Muscle of leg (tissue), 11 donors: Measurements from ENCODE around the gene RICTOR. TPM values are rescaled to one million over a fixed set of nuclear protein-coding genes. Genes with fewer than 3 reads are reported as not detected.
"Not testable (repeated sequence)": the region's sequence is repeated elsewhere in the genome, so short reads cannot be mapped to it uniquely, and the experiment has no call there.

Experiments
- DNase-seq: peaks from one replicate; pipeline ENCODE4 v3.0.0; 2013
- H3K27ac ChIP-seq: one replicate; pipeline ENCODE4 v1.5.1; 2013; ENCODE audit warnings: mild to moderate bottlenecking, low read length, control low read depth
- H3K27me3 ChIP-seq: one replicate; pipeline ENCODE4 v1.6.1; 2013; ENCODE audit warnings: low read length; ENCODE audit not compliant: control insufficient read depth, insufficient read depth
- H3K36me3 ChIP-seq: one replicate; pipeline ENCODE4 v1.6.1; 2013; ENCODE audit warnings: low read length; ENCODE audit not compliant: control insufficient read depth, insufficient read depth
- H3K4me1 ChIP-seq: one replicate; pipeline ENCODE4 v1.6.1; 2013; ENCODE audit warnings: low read length; ENCODE audit not compliant: control insufficient read depth, insufficient read depth
- H3K4me3 ChIP-seq: one replicate; pipeline ENCODE4 v1.5.1; 2013; ENCODE audit warnings: low read length, control low read depth
- H3K9me3 ChIP-seq: replicated peaks from 2 replicates; pipeline ENCODE4 v1.6.1; 2013; ENCODE audit warnings: low read depth, low read length; ENCODE audit not compliant: control insufficient read depth
- WGBS: methylation state at CpG from one replicate; pipeline ENCODE4 v1.1.5; 2013; ENCODE audit warnings: missing lambda C conversion rate; ENCODE audit not compliant: insufficient coverage; 5-methylcytosine and 5-hydroxymethylcytosine counted together
- polyA plus RNA-seq, 8 donors: library from polyadenylated mRNA; unstranded; fragments of 120-200 nt; gene quantifications; one replicate each; pipeline versions ENCODE4 v1.2.1 to v1.2.3, GENCODE V29; 2013; ENCODE audit warnings: inconsistent platforms in 1 of 8, low replicate concordance in 1 of 8; ENCODE audit not compliant: insufficient read length in 8 of 8, insufficient read depth in 1 of 8
- total RNA-seq: library from RNA; stranded (reverse); fragments of 120-200 nt; gene quantifications from one replicate; pipeline ENCODE4 v1.2.4, GENCODE V29; 2013

The RICTOR gene
- total and polyA plus RNA-seq, 9 donors: 9.0 to 22.6 (median 12.3) TPM

- Histone ChIP-seq H3K9me3 (peaks cover 11% of the 10 kb centered on the region), H3K4me3 (no peak overlapping the region), H3K27me3 (no peaks in the 10 kb centered on the region), H3K27ac (peak overlapping the region; percentile 57), H3K4me1 (peaks cover 2% of the 10 kb centered on the region), H3K36me3 (peaks cover 17% of the 10 kb centered on the region)
- peak; percentile 83 for DNase-seq
- WGBS: no CpG with 5 or more reads among the region's 2 CpGs
These were observed 59.6 kb downstream of the RICTOR start for GRCh38 chr5:39014561-39014960.

GRCh38 chr5:39013938-39014337 lies 60.3 kb downstream of the RICTOR start:
- no peaks in the 10 kb centered on the region for H3K27me3 ChIP-seq
- peaks cover 17% of the 10 kb centered on the region for H3K36me3 ChIP-seq
- peaks cover 11% of the 10 kb centered on the region for H3K9me3 ChIP-seq
- no peak for DNase-seq
- peaks cover 2% of the 10 kb centered on the region for H3K4me1 ChIP-seq
- no CpG with 5 or more reads among the region's 2 CpGs for WGBS
- no peak overlapping the region for H3K4me3 ChIP-seq
- peak overlapping the region; percentile 29 for H3K27ac ChIP-seq

- not testable (repeated sequence) for H3K27me3 ChIP-seq, H3K27ac ChIP-seq, H3K4me3 ChIP-seq, DNase-seq, H3K4me1 ChIP-seq
- WGBS: 100% methylated on average over 1 of the region's 2 CpGs
- Histone ChIP-seq H3K36me3 (peaks cover 15% of the 10 kb centered on the region), H3K9me3 (peaks cover 11% of the 10 kb centered on the region)
These were observed 63.2 kb downstream of the RICTOR start for GRCh38 chr5:39010958-39011357.

GRCh38 chr5:39009981-39010380 lies 64.2 kb downstream of the RICTOR start:
- Histone ChIP-seq H3K36me3 (peaks cover 17% of the 10 kb centered on the region), H3K27ac (no peak overlapping the region), H3K4me3 (no peak overlapping the region), H3K4me1 (no peaks in the 10 kb centered on the region), H3K27me3 (no peaks in the 10 kb centered on the region), H3K9me3 (peaks cover 11% of the 10 kb centered on the region)
- no peak for DNase-seq
- 100% methylated on average over 1 of the region's 4 CpGs for WGBS

GRCh38 chr5:39009280-39009679 lies 64.9 kb downstream of the RICTOR start:
- Histone ChIP-seq H3K4me1 (no peaks in the 10 kb centered on the region), H3K9me3 (peaks cover 11% of the 10 kb centered on the region), H3K27me3 (no peaks in the 10 kb centered on the region), H3K36me3 (peaks cover 17% of the 10 kb centered on the region), H3K4me3 (no peak overlapping the region), H3K27ac (no peak overlapping the region)
- no CpG with 5 or more reads among the region's 1 CpG for WGBS
- no peak for DNase-seq

GRCh38 chr5:39006650-39007049 lies 67.5 kb downstream of the RICTOR start:
- no peak for DNase-seq

GRCh38 chr5:39005566-39006232 lies 68.5 kb downstream of the RICTOR start:
- Histone ChIP-seq H3K4me1 (no peaks in the 10 kb centered on the region), H3K36me3 (peaks cover 7% of the 10 kb centered on the region), H3K27me3 (no peaks in the 10 kb centered on the region), H3K4me3 (no peak overlapping the region), H3K27ac (no peak overlapping the region), H3K9me3 (no peaks in the 10 kb centered on the region)
- DNase-seq: no peak
- WGBS: no CpG with 5 or more reads among the region's 3 CpGs

More at GRCh38 chr5:39006650-39007049, 67.5 kb downstream of the RICTOR start:
- Histone ChIP-seq H3K36me3 (peaks cover 12% of the 10 kb centered on the region), H3K4me3 (no peak overlapping the region), H3K27me3 (no peaks in the 10 kb centered on the region), H3K4me1 (no peaks in the 10 kb centered on the region), H3K27ac (no peak overlapping the region), H3K9me3 (peaks cover 6% of the 10 kb centered on the region)
- WGBS: no CpG with 5 or more reads among the region's 2 CpGs

GRCh38 chr5:39001683-39002082 lies 72.5 kb downstream of the RICTOR start:
- Histone ChIP-seq H3K9me3 (peaks cover 2% of the 10 kb centered on the region), H3K4me3 (no peak overlapping the region), H3K27ac (no peak overlapping the region), H3K27me3 (no peaks in the 10 kb centered on the region), H3K4me1 (no peaks in the 10 kb centered on the region), H3K36me3 (peaks cover 2% of the 10 kb centered on the region)
- no CpG with 5 or more reads among the region's 2 CpGs for WGBS
- DNase-seq: no peak

- no CpG with 5 or more reads among the region's 2 CpGs for WGBS
- no peaks in the 10 kb centered on the region for H3K27me3 ChIP-seq
- H3K9me3 ChIP-seq: peaks cover 2% of the 10 kb centered on the region
- H3K27ac ChIP-seq: no peak overlapping the region
- H3K4me3 ChIP-seq: no peak overlapping the region
- H3K36me3 ChIP-seq: no peaks in the 10 kb centered on the region
- DNase-seq: no peak
- H3K4me1 ChIP-seq: no peaks in the 10 kb centered on the region
These were observed 75.2 kb downstream of the RICTOR start for GRCh38 chr5:38999037-38999436.

GRCh38 chr5:38997591-38997990 lies 76.6 kb downstream of the RICTOR start:
- Histone ChIP-seq H3K27me3 (no peaks in the 10 kb centered on the region), H3K27ac (peak overlapping the region; percentile 40), H3K36me3 (no peaks in the 10 kb centered on the region), H3K4me3 (no peak overlapping the region), H3K9me3 (peaks cover 2% of the 10 kb centered on the region), H3K4me1 (no peaks in the 10 kb centered on the region)
- peak; percentile 79 for DNase-seq
- 58% methylated on average over 2 of the region's 2 CpGs for WGBS

- peaks cover 2% of the 10 kb centered on the region for H3K9me3 ChIP-seq
- H3K27me3 ChIP-seq: no peaks in the 10 kb centered on the region
- H3K27ac ChIP-seq: no peak overlapping the region
- no peaks in the 10 kb centered on the region for H3K4me1 ChIP-seq
- H3K4me3 ChIP-seq: no peak overlapping the region
- DNase-seq: no peak
- H3K36me3 ChIP-seq: no peaks in the 10 kb centered on the region
These were observed 78.1 kb downstream of the RICTOR start for GRCh38 chr5:38996123-38996522.
